Tibial artery (tissue), 4 donors: ENCODE results near the gene PRKD1.

Source experiments
- DNase-seq, 2 donors: peaks; one replicate each; pipeline ENCODE4 v3.0.0-alpha.2; 2019
- H3K27ac ChIP-seq, 2 donors: fragments of 200-600 bp; sonication (generic) in 1 of 2; 1 replicate in 1 of 2; 2 replicates in 1 of 2; pipeline ENCODE4 v1.5.1; 2018 to 2019; ENCODE audit warnings: mild to moderate bottlenecking in 1 of 2
- H3K27me3 ChIP-seq, 2 donors: fragments of 200-600 bp; sonication (generic) in 1 of 2; one replicate each; pipeline versions ENCODE4 v1.5.1 to v1.6.0; 2016 to 2019
- H3K36me3 ChIP-seq, 3 donors: fragments of 200-600 bp; sonication (generic) in 2 of 3; one replicate each; pipeline ENCODE4 v1.5.1; 2016 to 2019; ENCODE audit warnings: mild to moderate bottlenecking in 2 of 3
- H3K4me1 ChIP-seq, 4 donors: fragments of 200-600 bp; sonication (generic) in 2 of 4; 1 replicate in 3 of 4; 2 replicates in 1 of 4; pipeline ENCODE4 v1.5.1; 2016 to 2019
- H3K4me3 ChIP-seq, 2 donors: fragments of 200-600 bp; sonication (generic) in 1 of 2; 1 replicate in 1 of 2; 2 replicates in 1 of 2; pipeline ENCODE4 v1.5.1; 2018 to 2019; ENCODE audit warnings: mild to moderate bottlenecking in 2 of 2
- H3K9me3 ChIP-seq, 3 donors: fragments of 200-600 bp; sonication (generic) in 1 of 3; one replicate each; pipeline ENCODE4 v1.5.1; 2016 to 2019
- intact Hi-C: fragments of 100-400 bp; cut with DNase I; formaldehyde crosslinking; loops from one replicate; pipeline ENCODE4 v1.15.0; 2023; ENCODE audit warnings: low total_unique reads
- TF ChIP-seq, protein P1 (sequence below), 2 experiments: fragments of 200-600 bp in 1 of 2; fragments of 450-650 bp in 1 of 2; IDR thresholded peaks; one replicate each; pipeline ENCODE4 v1.5.1; 2017 to 2019; ENCODE audit warnings: antibody characterized with exemption in 2 of 2, mild to moderate bottlenecking in 1 of 2, moderate library complexity in 1 of 2

PRKD1 gene

DNA sequence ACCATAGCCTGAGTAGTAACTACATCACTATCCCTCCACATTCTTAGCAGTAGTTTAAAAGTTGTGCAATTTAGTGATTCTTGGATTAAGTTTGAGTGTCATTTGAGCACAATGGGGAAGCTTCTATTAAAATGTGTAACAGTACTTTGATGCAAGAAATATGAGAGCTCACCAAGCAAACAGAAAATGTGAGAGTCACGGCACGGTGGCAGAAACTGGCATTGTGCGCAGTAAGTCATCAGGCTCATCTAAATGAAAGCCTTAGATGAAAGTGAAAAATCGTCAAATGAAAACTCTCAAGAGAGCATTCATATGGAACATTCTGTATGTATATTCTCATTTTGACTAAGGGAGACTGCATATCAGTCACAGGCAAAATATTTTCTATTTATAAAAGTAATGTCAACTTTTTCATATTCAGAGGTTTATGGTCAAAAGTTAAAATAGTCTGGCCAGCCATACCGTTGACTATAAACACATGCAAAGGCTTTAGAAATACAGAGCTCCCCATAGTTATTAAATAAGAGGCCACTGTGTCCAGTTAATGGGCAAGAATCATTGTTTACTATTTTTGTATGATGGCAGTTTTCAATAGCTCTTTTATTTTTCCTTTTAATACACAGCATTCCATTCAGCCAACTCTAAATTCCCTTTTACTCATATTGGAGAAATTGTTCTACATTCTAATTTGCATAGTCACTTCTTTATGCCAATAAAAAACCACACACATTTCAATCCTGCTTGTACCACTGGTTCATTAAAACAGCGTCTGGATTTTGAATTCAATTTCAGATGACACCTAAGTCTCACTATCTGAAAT is 167.9 kb downstream of the PRKD1 start:
- H3K27me3 ChIP-seq, result no peaks in the 10 kb centered on the region
- no peak overlapping the region for H3K4me3 ChIP-seq
- H3K9me3 ChIP-seq, result no peaks in the 10 kb centered on the region
- no peak for DNase-seq
- TF ChIP-seq, protein P1, sequence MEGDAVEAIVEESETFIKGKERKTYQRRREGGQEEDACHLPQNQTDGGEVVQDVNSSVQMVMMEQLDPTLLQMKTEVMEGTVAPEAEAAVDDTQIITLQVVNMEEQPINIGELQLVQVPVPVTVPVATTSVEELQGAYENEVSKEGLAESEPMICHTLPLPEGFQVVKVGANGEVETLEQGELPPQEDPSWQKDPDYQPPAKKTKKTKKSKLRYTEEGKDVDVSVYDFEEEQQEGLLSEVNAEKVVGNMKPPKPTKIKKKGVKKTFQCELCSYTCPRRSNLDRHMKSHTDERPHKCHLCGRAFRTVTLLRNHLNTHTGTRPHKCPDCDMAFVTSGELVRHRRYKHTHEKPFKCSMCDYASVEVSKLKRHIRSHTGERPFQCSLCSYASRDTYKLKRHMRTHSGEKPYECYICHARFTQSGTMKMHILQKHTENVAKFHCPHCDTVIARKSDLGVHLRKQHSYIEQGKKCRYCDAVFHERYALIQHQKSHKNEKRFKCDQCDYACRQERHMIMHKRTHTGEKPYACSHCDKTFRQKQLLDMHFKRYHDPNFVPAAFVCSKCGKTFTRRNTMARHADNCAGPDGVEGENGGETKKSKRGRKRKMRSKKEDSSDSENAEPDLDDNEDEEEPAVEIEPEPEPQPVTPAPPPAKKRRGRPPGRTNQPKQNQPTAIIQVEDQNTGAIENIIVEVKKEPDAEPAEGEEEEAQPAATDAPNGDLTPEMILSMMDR (IDR thresholded peaks at IDR 0.05), result no peak
- H3K36me3 ChIP-seq, result no peaks in the 10 kb centered on the region
- peaks cover 0 to 29% (median 0%) of the 10 kb centered on the region in 4 donors for H3K4me1 ChIP-seq
- no peak overlapping the region for H3K27ac ChIP-seq
- intact Hi-C loops, result no loop called here

- intact Hi-C loops, result no loop called here
- peaks cover 0 to 29% (median 0%) of the 10 kb centered on the region in 4 donors for H3K4me1 ChIP-seq
- H3K27ac ChIP-seq, result no peak overlapping the region
Measured at GRCh38 chr14:29757711-29758233, 169.9 kb downstream of the PRKD1 start.

DNA sequence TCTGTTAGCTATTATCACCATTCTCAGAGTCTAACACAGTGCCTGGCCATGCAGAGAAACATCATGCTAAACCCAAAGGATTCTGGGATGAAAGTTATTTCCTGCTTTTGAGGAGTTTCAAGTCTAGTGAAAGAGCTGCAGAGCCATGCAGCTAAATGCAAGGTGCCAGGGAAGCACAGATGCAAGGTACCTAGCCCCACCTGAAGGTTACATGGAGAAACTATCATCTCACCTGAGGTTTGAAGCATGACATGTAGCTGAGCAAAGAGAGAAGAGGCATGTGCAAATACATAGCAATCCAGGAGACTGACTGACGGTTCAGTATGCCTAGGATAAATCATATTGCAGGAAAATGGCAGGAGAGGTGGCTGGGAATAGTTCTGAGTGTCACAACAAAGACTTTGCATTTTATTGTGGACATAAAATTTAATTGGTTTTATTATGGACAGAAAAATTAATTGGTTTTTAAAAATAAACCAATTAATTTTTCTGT is 170.4 kb downstream of the PRKD1 start:
- intact Hi-C loops, result no loop called here
- no peaks in the 10 kb centered on the region for H3K36me3 ChIP-seq
- no peak for DNase-seq

More at GRCh38 chr14:29757711-29758233, 169.9 kb downstream of the PRKD1 start:
- no peaks in the 10 kb centered on the region for H3K36me3 ChIP-seq
- no peak for DNase-seq
- TF ChIP-seq, protein P1 (IDR thresholded peaks at IDR 0.05), result no peak
- H3K9me3 ChIP-seq, result no peaks in the 10 kb centered on the region
- no peak overlapping the region for H3K4me3 ChIP-seq
- H3K27me3 ChIP-seq, result no peaks in the 10 kb centered on the region

GRCh38 chr14:29756019-29756385 is 171.6 kb downstream of the PRKD1 start:
- Histone ChIP-seq H3K27ac (no peak overlapping the region), H3K4me3 (no peak overlapping the region), H3K9me3 (no peaks in the 10 kb centered on the region), H3K4me1 (peaks cover 0 to 29% (median 0%) of the 10 kb centered on the region in 4 donors), H3K36me3 (no peaks in the 10 kb centered on the region), H3K27me3 (no peaks in the 10 kb centered on the region)
- intact Hi-C loops, result no loop called here
- TF ChIP-seq, protein P1 (IDR thresholded peaks at IDR 0.05), result no peak
- no peak for DNase-seq

More for the DNA sequence above, 170.4 kb downstream of the PRKD1 start:
- no peak overlapping the region for H3K27ac ChIP-seq
- H3K4me1 ChIP-seq, result peaks cover 0 to 29% (median 0%) of the 10 kb centered on the region in 4 donors
- no peaks in the 10 kb centered on the region for H3K27me3 ChIP-seq
- H3K4me3 ChIP-seq, result no peak overlapping the region
- TF ChIP-seq, protein P1 (IDR thresholded peaks at IDR 0.05), result no peak
- H3K9me3 ChIP-seq, result no peaks in the 10 kb centered on the region

- Histone ChIP-seq H3K27me3 (no peaks in the 10 kb centered on the region), H3K36me3 (no peaks in the 10 kb centered on the region), H3K9me3 (no peaks in the 10 kb centered on the region), H3K4me3 (no peak overlapping the region), H3K27ac (no peak overlapping the region), H3K4me1 (peaks cover 0 to 26% (median 0%) of the 10 kb centered on the region in 4 donors)
- no peak for DNase-seq
- intact Hi-C loops, result no loop called here
- TF ChIP-seq, protein P1 (IDR thresholded peaks at IDR 0.05), result no peak
Measured at GRCh38 chr14:29755311-29756018, 172.2 kb downstream of the PRKD1 start.
